ENCODE data around the gene NAA50.

DNA sequence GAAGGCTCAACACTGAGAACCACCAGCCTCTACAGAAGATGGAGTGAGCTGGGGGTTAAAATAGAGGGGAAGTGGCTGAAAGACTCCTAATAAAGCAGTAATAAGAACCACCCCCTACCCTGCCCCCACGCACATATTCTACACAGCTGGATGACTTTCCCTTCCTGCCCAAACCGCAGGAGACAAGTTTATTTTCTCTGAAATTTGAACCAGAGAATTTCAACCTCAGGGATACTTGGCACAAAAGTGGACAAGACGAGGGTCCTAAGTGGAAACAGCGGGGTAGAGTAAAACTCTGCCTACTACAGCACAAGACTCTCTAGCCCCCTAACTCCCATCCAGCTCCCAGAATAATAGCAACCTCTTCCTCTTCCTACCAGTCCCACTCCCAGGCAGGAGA, 78.0 kb downstream of the NAA50 start:
- TF ChIP-seq, protein P1, sequence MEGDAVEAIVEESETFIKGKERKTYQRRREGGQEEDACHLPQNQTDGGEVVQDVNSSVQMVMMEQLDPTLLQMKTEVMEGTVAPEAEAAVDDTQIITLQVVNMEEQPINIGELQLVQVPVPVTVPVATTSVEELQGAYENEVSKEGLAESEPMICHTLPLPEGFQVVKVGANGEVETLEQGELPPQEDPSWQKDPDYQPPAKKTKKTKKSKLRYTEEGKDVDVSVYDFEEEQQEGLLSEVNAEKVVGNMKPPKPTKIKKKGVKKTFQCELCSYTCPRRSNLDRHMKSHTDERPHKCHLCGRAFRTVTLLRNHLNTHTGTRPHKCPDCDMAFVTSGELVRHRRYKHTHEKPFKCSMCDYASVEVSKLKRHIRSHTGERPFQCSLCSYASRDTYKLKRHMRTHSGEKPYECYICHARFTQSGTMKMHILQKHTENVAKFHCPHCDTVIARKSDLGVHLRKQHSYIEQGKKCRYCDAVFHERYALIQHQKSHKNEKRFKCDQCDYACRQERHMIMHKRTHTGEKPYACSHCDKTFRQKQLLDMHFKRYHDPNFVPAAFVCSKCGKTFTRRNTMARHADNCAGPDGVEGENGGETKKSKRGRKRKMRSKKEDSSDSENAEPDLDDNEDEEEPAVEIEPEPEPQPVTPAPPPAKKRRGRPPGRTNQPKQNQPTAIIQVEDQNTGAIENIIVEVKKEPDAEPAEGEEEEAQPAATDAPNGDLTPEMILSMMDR (IDR thresholded peaks at IDR 0.05), result no peak
- TF ChIP-seq POLR2A (IDR thresholded peaks at IDR 0.05), result no peak
